B cell (primary cell): Measurements from ENCODE around the gene GSTM5. TPM values are rescaled to one million over a fixed set of nuclear protein-coding genes. Genes with fewer than 3 reads are reported as not detected.
A peak's percentile ranks its signal among the peaks of the same experiment; 100 is the strongest.
"Not testable (repeated sequence)": the region's sequence is repeated elsewhere in the genome, so short reads cannot be mapped to it uniquely, and the experiment has no call there.

Experiments used
- ATAC-seq: fragments of 200-7000 bp; cut with Tn5 transposase; one replicate; pipeline ENCODE4 v1.10.0; 2021; ENCODE audit warnings: low read depth, mild to moderate bottlenecking, moderate number of reproducible peaks, moderate library complexity
- CTCF ChIA-PET: fragments of 350-600 bp; sonication (Branson Sonifier 250); formaldehyde crosslinking; loops from one replicate; lab custom pipeline; 2021; ENCODE audit warnings: antibody characterized with exemption, inconsistent platforms; lab: Charles Lee
- POLR2A ChIA-PET: fragments of 350-600 bp; sonication (Branson Sonifier 250); formaldehyde crosslinking; loops from one replicate; lab custom pipeline; 2021; ENCODE audit warnings: antibody characterized with exemption; lab: Charles Lee
- DNase-seq: peaks from one replicate; pipeline ENCODE4 v3.0.0; 2013
- H2AFZ ChIP-seq: 2 replicates; pipeline ENCODE4 v1.6.1; 2012; ENCODE audit warnings: mild to moderate bottlenecking, low read depth, low read length; ENCODE audit not compliant: insufficient read depth, poor library complexity, severe bottlenecking
- H3K27ac ChIP-seq, 2 donors: 1 replicate in 1 of 2; 2 replicates in 1 of 2; pipeline ENCODE4 v1.5.1; 2012 to 2013; ENCODE audit warnings: low read length in 2 of 2, mild to moderate bottlenecking in 2 of 2, moderate library complexity in 1 of 2
- H3K27me3 ChIP-seq, 4 experiments: fragments of 200-600 bp in 1 of 4; sonication (generic) in 1 of 4; replicated peaks in 1 of 4; 1 replicate in 2 of 4; 2 replicates in 2 of 4; pipeline versions ENCODE4 v1.6.1 to v1.7.0; 2013 to 2016; ENCODE audit warnings: low read length in 3 of 4, mild to moderate bottlenecking in 2 of 4, mixed read lengths in 1 of 4, moderate library complexity in 1 of 4; ENCODE audit not compliant: insufficient read depth in 4 of 4, control insufficient read depth in 3 of 4; ENCODE audit errors: control extremely low read depth in 1 of 4
- H3K36me3 ChIP-seq, 2 experiments: replicated peaks in 1 of 2; 1 replicate in 1 of 2; 2 replicates in 1 of 2; pipeline versions ENCODE4 v1.6.1 to v1.7.1; 2013; ENCODE audit warnings: low read length in 1 of 2; ENCODE audit not compliant: insufficient read depth in 2 of 2, control insufficient read depth in 1 of 2; ENCODE audit errors: control extremely low read depth in 1 of 2, extremely low read depth in 1 of 2
- H3K4me1 ChIP-seq, 2 donors: fragments of 200-600 bp in 1 of 2; sonication (generic) in 1 of 2; 1 replicate in 1 of 2; 2 replicates in 1 of 2; pipeline versions ENCODE4 v1.5.1 to v1.6.1; 2013 to 2017; ENCODE audit warnings: low read length in 2 of 2; ENCODE audit not compliant: control insufficient read depth in 2 of 2, insufficient read depth in 2 of 2
- H3K4me2 ChIP-seq: replicated peaks from 2 replicates; pipeline ENCODE3; 2012; ENCODE audit warnings: mild to moderate bottlenecking, low read depth, low read length; ENCODE audit not compliant: poor library complexity, severe bottlenecking
- H3K4me3 ChIP-seq, 5 experiments: fragments of 200-600 bp in 1 of 5; sonication (generic) in 1 of 5; 1 replicate in 3 of 5; 2 replicates in 2 of 5; pipeline versions ENCODE4 v1.5.1 to v1.7.0; 2011 to 2016; ENCODE audit warnings: low read length in 4 of 5, mild to moderate bottlenecking in 4 of 5, low read depth in 2 of 5, control low read depth in 1 of 5, moderate library complexity in 1 of 5; ENCODE audit not compliant: insufficient read depth in 1 of 5; ENCODE audit errors: control extremely low read depth in 1 of 5, extremely low read depth in 1 of 5
- H3K79me2 ChIP-seq: fragments of 200-600 bp; sonication (generic); one replicate; pipeline ENCODE4 v1.6.0; 2016; ENCODE audit warnings: low read length; ENCODE audit not compliant: control insufficient read depth, insufficient read depth
- H3K9ac ChIP-seq: fragments of 200-600 bp; sonication (generic); 2 replicates; pipeline ENCODE4 v1.6.1; 2017; ENCODE audit warnings: mild to moderate bottlenecking, low read length, moderate library complexity
- H3K9me3 ChIP-seq, 3 donors: one replicate each; pipeline versions ENCODE4 v1.6.1 to v1.7.1; 2013; ENCODE audit warnings: low read length in 2 of 3; ENCODE audit not compliant: control insufficient read depth in 2 of 3, insufficient read depth in 1 of 3; ENCODE audit errors: control extremely low read depth in 1 of 3
- H4K20me1 ChIP-seq: 2 replicates; pipeline ENCODE4 v1.6.0; 2012; ENCODE audit warnings: mild to moderate bottlenecking, low read length; ENCODE audit not compliant: insufficient read depth, control insufficient read depth, poor library complexity, severe bottlenecking
- H3K27ac Mint-ChIP-seq: one replicate; pipeline ENCODE4 v1.8.0; 2021; ENCODE audit warnings: mixed read lengths
- H3K27me3 Mint-ChIP-seq: one replicate; pipeline ENCODE4 v1.8.0; 2021; ENCODE audit warnings: mixed read lengths
- H3K4me1 Mint-ChIP-seq: one replicate; pipeline ENCODE4 v1.8.0; 2021; ENCODE audit warnings: mixed read lengths
- H3K4me3 Mint-ChIP-seq: one replicate; pipeline ENCODE4 v1.8.0; 2021; ENCODE audit warnings: mixed read lengths
- H3K9me3 Mint-ChIP-seq: one replicate; pipeline ENCODE4 v1.8.0; 2022; ENCODE audit warnings: mixed read lengths; ENCODE audit not compliant: insufficient read depth
- WGBS: methylation state at CpG from one replicate; pipeline ENCODE4 v1.1.5; 2013; ENCODE audit warnings: missing lambda C conversion rate; ENCODE audit not compliant: insufficient coverage; 5-methylcytosine and 5-hydroxymethylcytosine counted together
- intact Hi-C: fragments of 100-400 bp; cut with micrococcal nuclease; formaldehyde crosslinking; loops from one replicate; pipeline ENCODE4 v1.10.0; 2022
- polyA plus RNA-seq: library from polyadenylated mRNA; depleted of rRNA; stranded (reverse); fragments of >200 nt; gene quantifications from 2 replicates; pipeline ENCODE4 v1.2.3, GENCODE V29; 2012
- total RNA-seq, 2 donors: library from RNA; stranded (reverse); fragments of 120-200 nt in 1 of 2; gene quantifications; 1 replicate in 1 of 2; 2 replicates in 1 of 2; pipeline versions ENCODE4 v1.2.3 to v1.2.4, GENCODE V29; 2013 to 2022

Gene GSTM5
- total and polyA plus RNA-seq, 2 donors (not counting 1 experiment from before 2014, with no cell fraction given): 0.07 TPM; not detected in 1

- H3K4me1 Mint-ChIP-seq, H3K9ac ChIP-seq, H4K20me1 ChIP-seq, H3K4me2 ChIP-seq, CTCF ChIA-PET, H3K27ac ChIP-seq, POLR2A ChIA-PET, H3K4me1 ChIP-seq, H3K27ac Mint-ChIP-seq, H3K27me3 ChIP-seq, H3K9me3 Mint-ChIP-seq, H3K9me3 ChIP-seq, DNase-seq, ATAC-seq, H3K4me3 Mint-ChIP-seq, H3K4me3 ChIP-seq, H3K27me3 Mint-ChIP-seq, H3K79me2 ChIP-seq, H3K36me3 ChIP-seq, intact Hi-C loops, H2AFZ ChIP-seq: not testable (repeated sequence)
- no CpG with 5 or more reads among the region's 1 CpG for WGBS
Observed at GRCh38 chr1:109685399-109685798, 26.7 kb upstream of the GSTM5 start.

DNA sequence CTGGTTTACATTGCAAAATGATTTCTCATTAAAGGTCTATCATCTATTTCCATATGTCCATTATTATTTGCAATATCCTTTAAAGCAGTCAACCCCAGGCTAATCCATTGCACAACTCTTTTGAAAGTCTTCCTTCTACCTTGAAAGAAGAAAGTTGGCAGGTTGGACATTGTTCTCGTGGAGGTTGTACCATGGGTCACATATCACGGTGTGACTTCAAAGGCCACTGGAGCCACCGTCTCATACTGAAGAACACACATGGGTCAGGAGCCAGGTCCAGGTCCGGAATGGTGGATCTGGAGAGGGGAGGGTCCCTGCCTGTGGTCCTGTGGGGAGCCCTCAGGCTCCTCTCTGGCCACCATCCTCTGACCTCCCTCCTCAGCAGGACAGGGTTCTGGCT is 26.2 kb upstream of the GSTM5 start:
- H3K4me1 Mint-ChIP-seq, POLR2A ChIA-PET, H3K27ac ChIP-seq, H3K27me3 Mint-ChIP-seq, H3K4me3 Mint-ChIP-seq, CTCF ChIA-PET, H2AFZ ChIP-seq, H4K20me1 ChIP-seq, H3K27ac Mint-ChIP-seq, H3K4me1 ChIP-seq, ATAC-seq, H3K4me2 ChIP-seq, DNase-seq, H3K9me3 ChIP-seq, H3K36me3 ChIP-seq, H3K79me2 ChIP-seq, H3K4me3 ChIP-seq, H3K27me3 ChIP-seq, H3K9ac ChIP-seq, H3K9me3 Mint-ChIP-seq: not testable (repeated sequence)
- intact Hi-C loops: loop anchor here (2.0 kb wide), 2 partner anchors 43 to 55 kb away; partner anchors contain the start of gene GSTM3
- WGBS: no CpG with 5 or more reads among the region's 4 CpGs

DNA sequence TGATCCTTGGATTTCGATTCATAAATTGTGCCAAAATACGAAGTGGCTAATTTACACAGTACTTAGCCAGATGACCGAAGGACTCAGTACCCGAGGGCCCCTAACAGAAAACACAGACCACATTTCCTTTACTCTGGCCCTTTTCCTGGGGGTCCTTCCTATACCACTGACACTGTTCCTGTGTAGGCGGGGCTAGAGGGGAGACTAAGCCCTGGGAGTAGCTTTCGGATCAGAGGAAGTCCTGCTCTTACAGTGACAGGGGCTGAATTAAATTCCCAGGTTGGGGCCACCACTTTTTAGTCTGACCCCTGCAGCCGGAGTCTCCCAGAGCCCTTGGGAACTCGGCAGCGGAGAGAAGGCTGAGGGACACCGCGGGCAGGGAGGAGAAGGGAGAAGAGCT is 24.9 kb upstream of the GSTM5 start:
- peak overlapping the region; percentile 92 for H3K27ac Mint-ChIP-seq
- not testable (repeated sequence) for H3K79me2 ChIP-seq, H3K36me3 ChIP-seq, H3K4me1 ChIP-seq, H3K4me1 Mint-ChIP-seq, ATAC-seq, H4K20me1 ChIP-seq, DNase-seq, H3K9me3 ChIP-seq, H3K9me3 Mint-ChIP-seq, H3K27me3 Mint-ChIP-seq, H3K27me3 ChIP-seq
- ChIA-PET POLR2A (interaction anchor here (0.6 to 1.9 kb wide), 2 partner anchors 233 to 298 kb away, joined by 3 to 5 read pairs; partner anchors contain the start of gene AHCYL1), CTCF (interaction anchor here (1.0 to 2.1 kb wide), 6 partner anchors 44 to 325 kb away, joined by 3 to 21 read pairs (median 5); partner anchors contain the start of gene GNAI3)
- peak overlapping the region; percentile 98 for H2AFZ ChIP-seq
- H3K4me2 ChIP-seq: peak overlapping the region; percentile 75
- H3K27ac ChIP-seq: peak overlapping the region in 1 of 2 donors; percentile 63
- peak overlapping the region in 3 of 5 experiments; percentile 56 to 82 (median 64) for H3K4me3 ChIP-seq
- H3K9ac ChIP-seq: peak overlapping the region; percentile 79
- H3K4me3 Mint-ChIP-seq: peak overlapping the region; percentile 92
- intact Hi-C loops: loop anchor here (2.0 kb wide), 2 partner anchors 44 to 54 kb away; partner anchors contain the start of gene GSTM3
- 100% methylated on average over 1 of the region's 11 CpGs for WGBS
